SK-N-SH treated with all-trans-retinoic acid at 6 μM for 48 hours (cell line): ENCODE data around the gene TOP3A.

Source experiments
- ATAC-seq: fragments of 200-7000 bp; cut with Tn5 transposase; 3 replicates; pipeline ENCODE4 v1.9.1; 2020; ENCODE audit warnings: mild to moderate bottlenecking, moderate library complexity
- ARNTL ChIP-seq: fragments of 450-650 bp; formaldehyde crosslinking; IDR thresholded peaks from 2 replicates; pipeline ENCODE4 v1.5.0; 2020; ENCODE audit warnings: low read depth, mild to moderate bottlenecking, moderate library complexity, borderline replicate concordance
- BACH2 ChIP-seq: fragments of 250-450 bp; sonication (Bioruptor Pico); IDR thresholded peaks from 2 replicates; pipeline ENCODE4 v1.9.0; 2021; ENCODE audit warnings: mild to moderate bottlenecking, borderline replicate concordance
- CREB5 ChIP-seq: fragments of 250-450 bp; sonication (Bioruptor Pico); IDR thresholded peaks from 2 replicates; pipeline ENCODE4 v1.5.1; 2020; ENCODE audit warnings: low read depth, mild to moderate bottlenecking, moderate library complexity
- CSDC2 ChIP-seq: fragments of 250-450 bp; sonication (Bioruptor Pico); IDR thresholded peaks from 2 replicates; pipeline ENCODE4 v1.5.0; 2020; ENCODE audit warnings: mild to moderate bottlenecking, moderate library complexity
- ESRRG ChIP-seq: fragments of 250-450 bp; sonication (Bioruptor Pico); IDR thresholded peaks from 2 replicates; pipeline ENCODE4 v1.6.1; 2021; ENCODE audit warnings: mild to moderate bottlenecking
- GLIS3 ChIP-seq: fragments of 250-450 bp; sonication (Bioruptor Pico); IDR thresholded peaks from 2 replicates; pipeline ENCODE4 v1.5.0; 2020; ENCODE audit warnings: mild to moderate bottlenecking, moderate library complexity
- OSR1 ChIP-seq: fragments of 250-450 bp; sonication (Bioruptor Pico); IDR thresholded peaks from 2 replicates; pipeline ENCODE4 v1.8.0; 2022; ENCODE audit warnings: moderate library complexity, mild to moderate bottlenecking, inconsistent platforms
- RARB ChIP-seq: fragments of 250-450 bp; sonication (Bioruptor Pico); IDR thresholded peaks from 2 replicates; pipeline ENCODE4 v1.8.0; 2021; ENCODE audit warnings: mild to moderate bottlenecking, moderate library complexity
- SNAI2 ChIP-seq: fragments of 250-450 bp; sonication (Bioruptor Pico); IDR thresholded peaks from 2 replicates; pipeline ENCODE4 v1.5.0; 2020; ENCODE audit warnings: mild to moderate bottlenecking, moderate library complexity
- TCF4 ChIP-seq: fragments of 250-450 bp; sonication (Bioruptor Pico); IDR thresholded peaks from 2 replicates; pipeline ENCODE4 v1.8.0; 2021; ENCODE audit warnings: mild to moderate bottlenecking, moderate library complexity, borderline replicate concordance
- TOX ChIP-seq: fragments of 250-450 bp; sonication (Bioruptor Pico); IDR thresholded peaks from 2 replicates; pipeline ENCODE4 v1.8.0; 2021; ENCODE audit warnings: mild to moderate bottlenecking, moderate library complexity, borderline replicate concordance
- ZC3H10 ChIP-seq: fragments of 250-450 bp; sonication (Bioruptor Pico); IDR thresholded peaks from 2 replicates; pipeline ENCODE4 v1.5.1; 2021; ENCODE audit warnings: mild to moderate bottlenecking, moderate library complexity
- ZFP3 ChIP-seq: fragments of 250-450 bp; sonication (Bioruptor Pico); IDR thresholded peaks from 2 replicates; pipeline ENCODE4 v1.5.0; 2020; ENCODE audit warnings: mild to moderate bottlenecking, moderate library complexity
- ZFP30 ChIP-seq: fragments of 450-650 bp; formaldehyde crosslinking; IDR thresholded peaks from 2 replicates; pipeline ENCODE4 v1.5.0; 2022; ENCODE audit warnings: mild to moderate bottlenecking, moderate library complexity
- ZNF565 ChIP-seq: fragments of 450-650 bp; formaldehyde crosslinking; conservative IDR thresholded peaks from 2 replicates; pipeline ENCODE4 v1.5.0; 2020; ENCODE audit warnings: low read depth, mild to moderate bottlenecking, moderate library complexity
- ZNF70 ChIP-seq: fragments of 450-650 bp; formaldehyde crosslinking; IDR thresholded peaks from 2 replicates; pipeline ENCODE4 v1.5.0; 2020; ENCODE audit warnings: mild to moderate bottlenecking, moderate library complexity
- ZNF8 ChIP-seq: fragments of 450-650 bp; formaldehyde crosslinking; IDR thresholded peaks from 2 replicates; pipeline ENCODE4 v1.5.0; 2020; ENCODE audit warnings: mild to moderate bottlenecking, moderate library complexity
- TF ChIP-seq, protein P1 (sequence below): fragments of 250-450 bp; sonication (Bioruptor Pico); IDR thresholded peaks from 2 replicates; pipeline ENCODE4 v1.5.0; 2020; ENCODE audit warnings: mild to moderate bottlenecking, moderate library complexity
- TF ChIP-seq, protein P2 (sequence below): fragments of 250-450 bp; sonication (Bioruptor Pico); IDR thresholded peaks from 2 replicates; pipeline ENCODE4 v1.5.1; 2021; ENCODE audit warnings: mild to moderate bottlenecking, moderate library complexity

TOP3A gene

GRCh38 chr17:18236494-18236893 lies 78.3 kb downstream of the TOP3A start (continued):
- TF ChIP-seq, protein P1, sequence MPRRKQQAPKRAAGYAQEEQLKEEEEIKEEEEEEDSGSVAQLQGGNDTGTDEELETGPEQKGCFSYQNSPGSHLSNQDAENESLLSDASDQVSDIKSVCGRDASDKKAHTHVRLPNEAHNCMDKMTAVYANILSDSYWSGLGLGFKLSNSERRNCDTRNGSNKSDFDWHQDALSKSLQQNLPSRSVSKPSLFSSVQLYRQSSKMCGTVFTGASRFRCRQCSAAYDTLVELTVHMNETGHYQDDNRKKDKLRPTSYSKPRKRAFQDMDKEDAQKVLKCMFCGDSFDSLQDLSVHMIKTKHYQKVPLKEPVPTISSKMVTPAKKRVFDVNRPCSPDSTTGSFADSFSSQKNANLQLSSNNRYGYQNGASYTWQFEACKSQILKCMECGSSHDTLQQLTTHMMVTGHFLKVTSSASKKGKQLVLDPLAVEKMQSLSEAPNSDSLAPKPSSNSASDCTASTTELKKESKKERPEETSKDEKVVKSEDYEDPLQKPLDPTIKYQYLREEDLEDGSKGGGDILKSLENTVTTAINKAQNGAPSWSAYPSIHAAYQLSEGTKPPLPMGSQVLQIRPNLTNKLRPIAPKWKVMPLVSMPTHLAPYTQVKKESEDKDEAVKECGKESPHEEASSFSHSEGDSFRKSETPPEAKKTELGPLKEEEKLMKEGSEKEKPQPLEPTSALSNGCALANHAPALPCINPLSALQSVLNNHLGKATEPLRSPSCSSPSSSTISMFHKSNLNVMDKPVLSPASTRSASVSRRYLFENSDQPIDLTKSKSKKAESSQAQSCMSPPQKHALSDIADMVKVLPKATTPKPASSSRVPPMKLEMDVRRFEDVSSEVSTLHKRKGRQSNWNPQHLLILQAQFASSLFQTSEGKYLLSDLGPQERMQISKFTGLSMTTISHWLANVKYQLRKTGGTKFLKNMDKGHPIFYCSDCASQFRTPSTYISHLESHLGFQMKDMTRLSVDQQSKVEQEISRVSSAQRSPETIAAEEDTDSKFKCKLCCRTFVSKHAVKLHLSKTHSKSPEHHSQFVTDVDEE (CRISPR knock-in tag), result no peak
- TF ChIP-seq ZNF70 (CRISPR knock-in tag), result no peak
- TF ChIP-seq RARB (CRISPR knock-in tag), result no peak

- ATAC-seq, result peak; percentile 82
Measured at GRCh38 chr17:18235743-18236256, 79.0 kb downstream of the TOP3A start.

DNA sequence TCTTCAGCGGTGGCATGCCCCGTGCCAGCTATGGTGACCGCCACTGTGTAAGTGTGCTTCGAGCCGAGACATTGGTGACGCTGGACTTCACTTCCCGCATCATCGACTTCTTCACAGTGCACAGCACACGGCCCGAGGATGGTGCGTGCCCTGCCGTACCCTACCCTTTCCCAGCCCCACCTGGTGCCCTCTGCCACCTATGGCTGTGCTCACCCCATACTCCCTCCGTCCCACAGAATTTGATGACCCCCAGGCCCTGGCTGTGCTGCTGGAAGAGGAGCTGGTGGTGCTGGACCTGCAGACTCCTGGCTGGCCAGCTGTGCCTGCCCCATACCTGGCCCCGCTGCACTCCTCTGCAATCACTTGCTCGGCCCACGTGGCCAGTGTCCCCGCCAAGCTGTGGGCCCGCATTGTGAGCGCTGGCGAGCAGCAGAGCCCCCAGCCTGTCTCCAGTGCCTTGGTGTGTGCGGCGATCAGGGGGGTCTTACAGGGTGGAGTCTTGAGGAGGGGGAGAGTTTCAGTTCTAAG lies 79.9 kb downstream of the TOP3A start:
- ATAC-seq, result no peak
- no peak for TF ChIP-seq ZFP30 (CRISPR knock-in tag)
- no peak for TF ChIP-seq TOX (CRISPR knock-in tag)
- no peak for TF ChIP-seq ZC3H10 (CRISPR knock-in tag)
- TF ChIP-seq OSR1 (CRISPR knock-in tag), result no peak
- no peak for TF ChIP-seq ARNTL
- no peak for TF ChIP-seq ZFP3 (CRISPR knock-in tag)
- TF ChIP-seq CREB5 (CRISPR knock-in tag), result no peak
- TF ChIP-seq ESRRG (CRISPR knock-in tag), result no peak
- TF ChIP-seq, protein P2, sequence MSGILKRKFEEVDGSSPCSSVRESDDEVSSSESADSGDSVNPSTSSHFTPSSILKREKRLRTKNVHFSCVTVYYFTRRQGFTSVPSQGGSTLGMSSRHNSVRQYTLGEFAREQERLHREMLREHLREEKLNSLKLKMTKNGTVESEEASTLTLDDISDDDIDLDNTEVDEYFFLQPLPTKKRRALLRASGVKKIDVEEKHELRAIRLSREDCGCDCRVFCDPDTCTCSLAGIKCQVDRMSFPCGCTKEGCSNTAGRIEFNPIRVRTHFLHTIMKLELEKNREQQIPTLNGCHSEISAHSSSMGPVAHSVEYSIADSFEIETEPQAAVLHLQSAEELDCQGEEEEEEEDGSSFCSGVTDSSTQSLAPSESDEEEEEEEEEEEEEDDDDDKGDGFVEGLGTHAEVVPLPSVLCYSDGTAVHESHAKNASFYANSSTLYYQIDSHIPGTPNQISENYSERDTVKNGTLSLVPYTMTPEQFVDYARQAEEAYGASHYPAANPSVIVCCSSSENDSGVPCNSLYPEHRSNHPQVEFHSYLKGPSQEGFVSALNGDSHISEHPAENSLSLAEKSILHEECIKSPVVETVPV (CRISPR knock-in tag), result no peak
- no peak for TF ChIP-seq ZNF565 (CRISPR knock-in tag)
- TF ChIP-seq BACH2 (CRISPR knock-in tag), result no peak
- no peak for TF ChIP-seq ZNF8 (CRISPR knock-in tag)
- no peak for TF ChIP-seq SNAI2
- TF ChIP-seq ZNF70 (CRISPR knock-in tag), result no peak
- TF ChIP-seq, all 23 proteins: peak for 0

More at GRCh38 chr17:18235743-18236256, 79.0 kb downstream of the TOP3A start:
- no peak for TF ChIP-seq CSDC2 (CRISPR knock-in tag)
- TF ChIP-seq ZNF8 (CRISPR knock-in tag), result no peak
- TF ChIP-seq ESRRG (CRISPR knock-in tag), result no peak
- no peak for TF ChIP-seq TCF4 (CRISPR knock-in tag)
- TF ChIP-seq, protein P1 (CRISPR knock-in tag), result no peak
- TF ChIP-seq OSR1 (CRISPR knock-in tag), result no peak
- no peak for TF ChIP-seq ZFP30 (CRISPR knock-in tag)
- TF ChIP-seq ZFP3 (CRISPR knock-in tag), result no peak
- TF ChIP-seq SNAI2, result no peak

- no peak for ATAC-seq
- TF ChIP-seq GLIS3, result no peak
Measured at GRCh38 chr17:18233803-18234518, 80.8 kb downstream of the TOP3A start.
